HK-2 (cell line): ENCODE measurements around the gene FASTK.

Experiments used
- DNase-seq: peaks from one replicate; pipeline ENCODE4 v3.0.0-alpha.2; 2018; ENCODE audit not compliant: unreplicated experiment

Gene FASTK

GRCh38 chr7:151065516-151065915, 15.1 kb downstream of the FASTK start:
- no peak for DNase-seq

DNA sequence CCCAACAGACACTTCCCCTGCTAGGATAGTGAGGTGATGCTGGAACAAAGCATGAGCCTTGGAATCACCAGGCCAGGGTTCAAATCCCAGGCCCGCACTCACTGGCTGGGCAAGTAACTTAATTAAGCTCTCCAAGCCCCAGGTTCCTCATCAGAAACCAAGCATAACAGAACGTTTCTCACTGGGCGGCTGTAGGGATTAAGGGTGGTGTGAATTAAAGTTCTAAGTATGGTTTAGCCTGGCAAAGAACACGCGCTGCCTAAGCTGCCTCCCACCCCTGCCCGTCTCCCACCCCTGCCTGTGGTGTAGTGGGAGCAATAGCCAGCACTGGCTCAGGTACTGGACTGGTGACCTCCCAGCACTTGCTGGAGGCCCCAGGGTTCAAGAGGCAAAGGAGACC, 15.6 kb downstream of the FASTK start:
- DNase-seq = no peak

- DNase-seq = no peak
Measured at GRCh38 chr7:151064454-151064853, 16.2 kb downstream of the FASTK start.

GRCh38 chr7:151063212-151063561, 17.4 kb downstream of the FASTK start:
- DNase-seq = no peak

DNA sequence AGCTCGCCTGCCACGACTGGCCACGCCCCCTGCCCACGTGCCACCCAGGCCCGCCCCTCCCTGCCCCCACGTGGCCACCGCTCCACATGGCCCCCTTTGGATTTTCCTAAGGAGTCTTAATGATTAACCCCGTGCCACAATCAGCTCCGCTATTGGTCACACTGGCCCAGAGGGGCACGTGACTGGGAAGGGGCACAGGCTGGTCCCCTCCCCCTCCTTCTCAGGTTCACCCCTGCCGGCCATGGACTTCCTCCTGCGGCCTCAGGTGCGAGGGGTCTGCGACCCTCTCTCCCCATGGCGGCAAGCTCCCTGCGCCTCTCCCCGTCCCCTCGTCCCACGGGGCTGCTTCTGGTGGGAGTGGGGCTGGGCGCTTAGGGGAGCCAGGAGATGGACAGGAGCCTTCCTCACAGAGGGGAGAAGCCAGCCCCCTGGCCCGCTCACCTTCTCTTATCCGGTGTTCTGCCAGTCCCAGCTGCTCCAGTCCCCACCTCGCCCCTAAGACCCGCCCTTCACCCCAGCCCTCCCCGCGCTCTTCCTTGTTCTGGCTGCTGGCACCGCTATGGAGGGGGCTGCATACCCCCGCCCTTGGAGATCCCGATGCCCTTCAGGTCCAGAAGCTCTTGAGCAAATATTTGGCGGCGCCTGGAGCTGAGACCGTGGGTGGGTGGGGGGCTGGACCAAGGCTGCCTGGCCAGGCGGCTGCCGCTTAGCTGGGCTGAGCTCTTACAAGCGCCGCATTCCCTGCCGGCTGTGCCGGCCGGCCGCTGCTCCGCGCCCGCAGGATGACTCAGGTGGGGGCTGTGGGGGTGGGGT, 18.0 kb downstream of the FASTK start:
- DNase-seq = peak; percentile 95

DNA sequence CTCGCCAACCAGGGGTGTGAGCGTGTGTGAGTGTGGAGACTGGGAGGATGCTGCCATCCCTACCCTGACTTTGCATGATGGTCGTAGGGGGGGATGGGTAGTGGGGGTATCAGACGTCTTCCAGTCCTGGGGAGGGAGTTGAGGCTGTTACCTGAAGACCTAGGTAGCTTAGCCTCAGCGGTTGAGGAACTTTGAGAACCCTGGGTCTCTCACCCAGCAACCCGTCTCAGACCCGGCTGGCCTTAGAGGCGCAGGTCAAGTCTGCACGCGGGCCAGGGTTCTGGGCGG, 18.6 kb downstream of the FASTK start:
- DNase-seq = no peak

DNA sequence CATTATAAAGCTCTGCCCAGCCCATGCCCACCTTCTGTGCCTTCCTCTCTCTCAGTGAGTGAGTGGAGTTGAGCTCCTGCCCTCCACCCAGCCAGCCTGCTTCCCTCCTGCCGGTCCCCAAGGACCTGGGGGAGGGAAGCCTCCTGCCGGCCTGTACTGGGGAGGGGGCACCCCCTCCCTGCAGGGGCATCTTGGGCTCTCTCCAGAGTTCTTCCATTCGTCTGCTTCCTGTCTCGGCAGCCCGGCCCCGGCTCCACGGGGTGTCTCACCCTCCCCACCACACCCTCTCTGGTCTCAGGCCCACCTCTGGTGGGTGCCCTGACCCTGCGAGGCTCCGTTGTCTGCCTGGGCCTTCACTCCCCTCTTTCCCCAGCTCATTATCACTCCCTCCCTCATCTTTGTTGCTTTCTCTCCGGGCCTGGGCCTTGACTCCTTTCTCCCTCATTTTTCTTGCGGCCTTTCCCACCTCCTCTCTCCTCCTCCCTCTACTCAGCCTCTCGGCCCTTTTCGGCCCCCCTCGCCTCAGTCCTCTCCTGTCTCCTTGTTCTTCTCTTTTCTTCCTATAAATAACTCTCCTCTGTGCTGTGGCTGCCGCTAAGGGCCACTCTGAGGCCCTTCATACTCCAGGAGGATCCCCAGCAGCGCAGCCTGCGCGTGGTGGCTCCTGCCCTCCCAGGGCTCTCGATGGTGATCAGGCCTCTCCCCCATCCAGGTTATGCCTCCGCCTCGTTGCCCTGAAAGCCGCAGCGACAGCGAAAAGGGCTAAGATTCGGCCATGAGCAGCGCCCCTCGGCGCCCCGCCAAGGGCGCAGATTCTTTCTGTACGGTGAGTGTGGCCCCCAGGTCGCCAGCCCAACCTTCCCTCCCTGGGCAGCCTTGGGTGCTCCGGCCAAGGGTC, 19.1 kb downstream of the FASTK start:
- no peak for DNase-seq

DNA sequence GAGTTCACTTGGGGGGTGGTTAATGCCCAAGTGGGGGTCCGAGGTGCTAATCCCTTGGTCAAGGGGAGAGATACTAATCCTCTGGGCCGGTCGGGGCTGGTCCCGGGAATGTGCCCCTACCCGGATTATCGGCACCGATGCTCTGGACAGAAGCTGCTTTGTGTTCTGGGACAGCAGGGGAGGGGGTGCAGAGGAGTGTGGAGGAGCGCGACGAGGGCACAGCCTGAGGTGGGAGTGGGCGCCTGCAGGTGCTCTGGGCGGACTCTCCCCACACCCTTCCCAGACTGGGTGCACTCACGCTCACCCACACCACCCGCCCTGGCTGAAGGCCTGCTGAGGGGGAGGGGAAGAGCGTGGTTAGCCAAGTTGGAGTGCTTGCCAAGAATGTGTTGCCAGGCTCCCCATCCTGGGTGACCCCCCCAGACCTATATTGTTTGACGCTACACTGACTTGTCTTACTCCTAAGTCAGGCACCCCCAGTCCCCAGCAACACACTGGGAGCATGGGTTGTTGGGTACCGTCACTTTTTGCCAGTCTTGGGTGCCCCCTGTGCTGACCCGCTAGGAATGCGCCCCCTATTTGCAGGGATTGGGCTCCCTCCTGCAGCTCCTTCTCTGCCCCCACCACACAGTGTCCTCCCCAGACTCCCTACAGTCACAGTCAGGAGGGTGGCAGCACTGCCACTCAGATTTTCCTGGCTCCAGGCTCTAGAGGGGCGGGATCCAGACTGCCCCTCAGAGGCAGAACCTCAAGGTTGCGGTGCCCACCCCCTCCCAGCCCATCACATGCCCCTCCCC, 20.0 kb downstream of the FASTK start:
- peak; percentile 84 for DNase-seq

DNA sequence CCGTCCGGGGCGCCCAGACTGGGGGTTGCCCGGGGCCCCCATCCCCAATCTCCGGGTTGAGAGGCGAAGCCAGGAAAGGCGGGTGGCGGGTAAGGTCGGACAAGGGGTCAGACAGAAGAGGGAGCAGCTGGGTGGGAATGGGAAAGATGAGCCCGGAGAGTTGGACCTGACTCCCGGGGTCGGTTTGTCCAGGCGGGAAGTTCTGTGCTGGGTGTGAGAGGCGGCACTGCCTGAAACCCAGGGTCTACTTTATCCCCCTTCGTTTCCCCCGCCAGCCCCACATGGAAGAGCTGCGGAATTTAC, 20.5 kb downstream of the FASTK start:
- no peak for DNase-seq

DNA sequence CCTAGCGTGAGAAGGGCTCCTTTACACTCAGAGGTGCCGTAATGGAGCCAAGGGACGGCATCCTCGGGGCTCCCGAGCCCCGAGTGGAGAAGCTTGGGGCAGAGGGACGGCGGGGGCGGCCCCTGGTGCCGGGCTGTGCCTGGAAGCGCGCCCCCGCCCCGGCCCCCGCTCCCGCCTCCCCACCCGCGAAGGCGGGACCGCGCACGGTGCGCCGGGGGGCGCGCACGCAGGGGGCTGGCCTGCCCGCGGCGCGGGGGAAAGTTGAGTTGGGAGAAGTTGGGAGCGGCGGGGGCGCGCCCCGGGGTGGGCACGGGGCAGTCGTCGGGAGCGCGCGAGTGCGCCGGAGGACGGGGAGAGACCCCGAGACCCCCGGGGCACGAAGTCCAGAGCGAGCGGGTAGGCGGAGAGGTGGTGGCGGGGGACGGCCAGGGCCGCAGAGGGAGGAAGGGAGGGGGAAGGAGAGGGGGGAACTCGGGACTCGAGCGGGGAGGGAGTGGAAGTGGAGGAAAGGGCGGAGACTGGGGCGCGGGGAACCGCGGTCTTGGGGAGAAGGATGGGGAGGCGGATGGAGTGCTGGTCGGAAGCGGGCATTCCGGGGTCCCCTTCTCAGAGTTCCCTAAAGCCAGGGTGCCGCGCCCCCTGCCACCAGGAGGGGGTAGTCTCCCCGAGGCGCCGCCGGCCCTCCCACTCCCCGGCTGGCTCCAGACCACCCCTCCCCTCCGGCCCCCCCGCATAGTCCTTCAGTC, 21.1 kb downstream of the FASTK start, which contains the start of gene SLC4A2:
Gene SLC4A2, plus strand, starts transcription at position 223 of the 746 bp plus-strand sequence. CDS start 2,399 bp downstream, outside the sequence.
- DNase-seq = peak; percentile 77

DNA sequence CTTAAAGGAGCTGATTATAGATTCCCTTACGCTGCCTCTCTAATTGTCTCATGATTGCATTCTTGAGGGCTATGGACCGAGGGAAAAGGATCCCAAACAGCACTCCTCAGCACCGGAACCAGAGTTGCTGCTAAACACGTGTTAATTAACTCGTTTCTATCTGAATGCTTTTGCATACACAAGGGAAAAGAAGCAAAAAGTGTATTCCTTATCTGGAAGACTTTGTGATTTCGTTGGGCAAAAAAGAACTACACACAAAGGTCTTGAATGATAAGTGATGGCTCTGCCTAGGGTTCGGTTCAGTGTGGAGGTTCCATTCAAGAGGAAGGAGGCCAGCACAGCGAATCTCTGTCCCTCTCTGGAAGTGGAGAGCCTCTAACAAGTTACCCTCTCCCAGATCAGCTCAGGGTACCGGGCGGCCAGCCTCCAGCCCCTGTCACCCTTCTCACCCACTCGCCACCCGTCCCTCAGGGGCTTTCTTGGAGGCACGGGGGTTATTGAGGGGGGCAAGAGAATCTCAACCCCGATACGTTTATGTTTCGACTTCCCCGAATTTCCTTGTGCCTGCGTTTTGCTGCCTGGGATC, 21.7 kb downstream of the FASTK start:
- peak; percentile 41 for DNase-seq

- DNase-seq = peak; percentile 98
Measured at GRCh38 chr7:151057989-151058780, 22.4 kb downstream of the FASTK start.

DNA sequence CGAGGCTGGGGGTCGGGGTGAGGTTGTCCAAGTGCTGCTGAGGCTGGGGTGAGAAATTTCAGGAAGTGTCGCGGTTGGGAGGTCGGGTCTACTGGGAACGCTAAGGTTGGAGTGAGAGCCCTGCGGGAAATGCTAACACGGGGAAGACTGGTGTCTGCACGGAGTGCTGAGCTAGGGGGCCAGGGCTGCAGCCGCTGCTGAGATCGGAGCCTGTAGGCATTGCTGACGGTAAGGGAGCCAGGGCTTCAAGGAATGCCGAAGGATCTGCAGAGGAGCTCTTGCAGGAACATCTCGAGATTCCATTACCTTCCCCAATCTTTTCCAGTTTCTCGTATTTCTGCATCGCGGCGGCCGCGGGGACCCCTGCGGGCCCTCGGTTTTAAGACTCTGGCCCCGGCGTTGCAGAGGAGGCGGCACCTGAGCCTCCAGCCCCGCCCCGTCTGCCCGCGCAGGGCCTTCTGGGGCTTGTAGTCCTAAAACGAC, 23.1 kb downstream of the FASTK start, which contains the start of gene CDK5:
Gene CDK5, minus strand, starts transcription at position 392 of the 483 bp plus-strand sequence. Its CDS starts 49 bp downstream, at position 343.
- no peak for DNase-seq

DNA sequence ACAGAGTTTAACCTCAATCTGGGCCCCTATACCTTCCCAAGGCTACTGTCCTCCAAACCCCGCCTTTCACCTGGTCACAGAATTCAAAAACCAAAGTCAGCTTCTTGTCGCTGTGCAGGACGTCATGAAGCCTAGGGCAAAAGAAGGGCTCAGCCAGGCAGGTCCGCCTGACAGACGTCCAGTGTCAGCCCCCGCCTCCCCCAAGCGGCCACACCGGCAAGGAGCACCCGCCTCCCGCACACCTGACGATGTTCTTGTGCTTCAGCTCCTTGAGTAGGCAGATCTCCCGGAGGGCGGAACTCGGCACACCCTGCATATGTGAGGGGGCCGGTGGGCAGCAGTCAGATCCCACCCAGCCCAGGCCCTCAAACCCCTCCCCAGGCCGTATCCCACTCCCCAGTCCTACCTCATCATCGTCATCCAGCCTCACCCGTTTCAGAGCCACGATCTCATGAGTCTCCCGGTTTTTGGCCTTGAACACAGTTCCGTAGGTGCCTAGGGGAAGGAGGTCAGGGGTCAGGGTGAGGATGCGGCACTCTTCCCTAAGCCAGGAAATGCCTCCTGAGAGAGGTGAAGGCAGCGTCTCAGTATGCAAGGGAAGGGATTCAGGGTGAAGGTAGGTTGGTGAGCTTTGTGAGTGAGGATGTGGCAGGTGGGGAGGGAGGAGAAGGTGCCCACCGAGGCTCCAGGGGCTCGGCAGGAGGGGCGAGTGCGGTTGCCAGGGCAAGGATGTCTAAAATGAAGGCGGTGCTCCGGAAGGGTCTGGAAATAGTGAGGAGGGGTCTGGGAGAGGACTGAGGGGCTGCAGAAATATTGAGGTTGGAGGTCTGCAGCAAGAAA, 23.7 kb downstream of the FASTK start:
- DNase-seq = no peak

- DNase-seq = no peak
Measured at GRCh38 chr7:151056283-151056665, 24.3 kb downstream of the FASTK start.

DNA sequence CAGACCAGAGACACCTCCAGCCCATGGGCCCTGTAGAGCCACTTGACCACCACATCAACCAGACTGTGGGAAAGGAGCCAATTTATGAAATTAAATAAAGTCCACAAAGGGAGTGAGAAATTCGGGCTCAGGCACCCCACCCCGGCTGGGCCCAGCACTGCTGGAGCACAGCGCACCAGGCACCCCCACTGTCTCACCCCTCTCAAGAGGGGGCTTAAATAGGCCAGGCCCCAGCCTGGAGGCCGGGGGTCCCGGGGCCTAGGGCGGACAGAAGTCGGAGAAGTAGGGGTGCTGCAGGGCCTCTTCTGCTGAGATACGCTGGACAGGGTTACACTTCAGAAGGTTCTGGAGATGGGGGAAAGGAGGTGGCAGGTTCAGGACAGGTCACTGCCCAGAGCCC, 26.9 kb downstream of the FASTK start:
- no peak for DNase-seq

DNA sequence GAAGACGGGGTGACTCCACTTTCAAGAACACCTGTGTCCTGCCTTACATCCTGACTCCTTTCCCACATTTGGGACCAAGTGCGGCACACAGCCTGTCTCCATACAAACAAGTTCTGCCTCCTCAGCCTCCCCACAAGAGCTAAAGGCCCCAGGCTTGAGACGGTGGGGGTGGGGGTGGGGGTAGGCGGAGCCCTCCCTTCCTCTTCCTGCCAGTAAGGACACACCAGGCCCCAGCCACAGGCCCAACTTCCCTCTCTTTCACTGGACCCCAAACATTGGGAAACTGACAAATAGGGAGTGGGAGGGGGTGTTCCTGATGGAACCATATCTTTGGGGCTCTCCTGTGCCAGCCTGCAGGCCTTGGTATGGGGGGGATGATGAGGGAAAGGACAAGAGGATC, 27.5 kb downstream of the FASTK start:
- DNase-seq = no peak

GRCh38 chr7:151051108-151051507, 29.5 kb downstream of the FASTK start:
- DNase-seq = no peak

- DNase-seq = no peak
Measured at GRCh38 chr7:151048911-151049463, 31.6 kb downstream of the FASTK start.
